PC-3 (cell line): Measurements from ENCODE around the gene ARHGAP19.

Source experiments
- CTCF ChIP-seq: fragments of 300-600 bp; sonication (generic); conservative IDR thresholded peaks from 2 replicates; pipeline ENCODE4 v1.5.1; 2017; ENCODE audit warnings: antibody characterized with exemption, low read depth, mild to moderate bottlenecking, low read length
- EZH2 ChIP-seq: fragments of 300-600 bp; sonication (generic); IDR thresholded peaks from one replicate; pipeline ENCODE4 v1.6.1; 2017; ENCODE audit warnings: antibody characterized with exemption, mild to moderate bottlenecking, low read length; ENCODE audit not compliant: unreplicated experiment

DNA sequence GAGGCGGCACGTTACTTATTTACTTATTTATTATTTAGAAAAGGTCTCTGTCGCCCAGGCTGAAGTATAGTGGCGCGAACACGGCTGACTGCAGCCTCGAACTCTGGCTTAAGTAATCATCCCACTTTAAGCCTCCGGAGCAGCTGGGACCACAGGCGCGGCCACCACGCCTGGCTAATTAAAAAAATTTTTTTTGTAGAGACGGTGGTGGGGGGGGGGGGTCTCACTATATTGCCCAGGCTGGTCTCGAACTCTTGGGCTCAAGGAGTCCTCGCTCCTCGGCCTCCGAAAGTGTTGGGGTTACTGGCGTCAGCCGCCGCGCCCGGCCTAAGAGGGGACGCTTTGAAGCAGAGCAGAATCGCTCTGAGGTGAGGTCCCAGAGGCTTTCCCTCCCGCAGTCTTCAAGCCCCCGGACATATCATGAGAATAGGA is 42.8 kb upstream of the ARHGAP19 start:
- TF ChIP-seq CTCF: no peak
- TF ChIP-seq EZH2: no peak
